Transverse colon (tissue), 3 donors: Measurements from ENCODE around the gene IFIT3.
"Not testable (repeated sequence)": the region's sequence is repeated elsewhere in the genome, so short reads cannot be mapped to it uniquely, and the experiment has no call there.

Experiments used
- POLR2A ChIP-seq: fragments of 450-650 bp; IDR thresholded peaks from one replicate; pipeline ENCODE4 v1.6.1; 2016; ENCODE audit warnings: antibody characterized with exemption, mild to moderate bottlenecking, moderate library complexity
- POLR2AphosphoS5 ChIP-seq, 3 donors: sonication (generic); formaldehyde crosslinking; IDR thresholded peaks; one replicate each; pipeline ENCODE4 v1.6.1; 2016; ENCODE audit warnings: antibody characterized with exemption in 3 of 3

DNA sequence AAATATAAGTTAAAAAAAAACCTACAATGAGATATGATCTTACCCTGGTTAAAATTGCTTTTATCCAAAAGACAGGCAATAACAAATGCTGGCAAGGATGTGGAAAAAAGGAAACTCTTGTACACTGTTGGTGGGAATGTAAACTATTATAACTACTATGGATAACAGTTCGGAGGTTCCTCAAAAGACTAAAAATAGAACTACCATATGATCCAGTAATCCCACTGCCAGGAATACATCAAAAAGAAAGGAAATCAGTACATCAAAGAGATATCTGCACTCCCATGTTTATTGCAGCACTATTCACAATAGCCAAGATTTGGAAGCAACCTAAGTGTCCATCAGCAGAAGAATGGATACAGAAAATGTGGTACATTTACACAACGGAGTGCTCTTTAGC, 1.9 kb upstream of the IFIT3 start:
- not testable (repeated sequence) for TF ChIP-seq POLR2A; POLR2AphosphoS5 (IDR thresholded peaks at IDR 0.05)
